ENCODE results near the gene TLR3. TPM values are rescaled to one million over a fixed set of nuclear protein-coding genes. Genes with fewer than 3 reads are reported as not detected.
A peak's percentile ranks its signal among the peaks of the same experiment; 100 is the strongest.

Gene TLR3
- total RNA-seq, 2 donors from 2014 or later, result 5.3 to 8.6 TPM

DNA sequence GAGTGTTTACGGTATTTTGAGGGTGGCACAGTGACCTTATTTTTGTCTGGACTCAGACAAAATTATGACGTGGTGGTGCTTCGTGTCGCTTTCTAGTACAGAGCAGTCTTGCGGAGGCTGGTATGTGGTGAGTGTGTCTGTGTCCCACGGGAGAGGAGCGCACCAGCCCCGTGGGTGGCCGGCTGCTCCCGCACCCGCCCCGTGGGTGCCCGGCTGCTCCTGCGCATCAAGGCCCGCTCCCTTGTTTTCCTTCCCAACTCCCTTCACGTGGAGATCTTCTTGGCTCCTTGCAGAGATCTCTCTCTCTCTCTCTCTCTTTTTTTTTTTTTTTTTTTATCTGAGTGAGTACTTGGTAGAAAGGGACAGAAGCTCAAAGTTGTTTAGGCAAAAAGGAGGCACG lies 23.3 kb downstream of the TLR3 start:
- ATAC-seq (no peak), DNase-seq (no peak)
- intact Hi-C loops (cut with DNase I), result no loop called here

DNA sequence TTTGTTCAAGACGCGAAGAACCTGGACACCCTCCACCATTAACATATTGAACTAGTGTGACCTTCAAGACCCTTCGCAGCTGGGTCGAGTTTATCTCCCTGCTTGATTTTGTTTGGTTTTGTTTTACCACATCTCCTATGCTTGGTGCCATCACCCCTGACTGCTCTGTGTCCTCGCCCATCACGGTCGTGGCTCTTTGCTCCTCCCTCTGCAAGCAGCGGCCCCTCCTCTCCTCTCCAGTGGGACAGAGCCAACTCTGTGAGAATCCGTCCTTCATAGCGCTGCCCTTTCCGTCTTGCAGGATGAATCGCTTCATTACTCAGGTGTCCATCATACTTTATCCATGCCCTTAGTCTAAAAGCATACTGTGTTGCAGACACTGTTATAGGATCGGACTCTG lies 26.4 kb downstream of the TLR3 start:
- DNase-seq (no peak), ATAC-seq (no peak)
- intact Hi-C loops (cut with DNase I), result no loop called here

DNA sequence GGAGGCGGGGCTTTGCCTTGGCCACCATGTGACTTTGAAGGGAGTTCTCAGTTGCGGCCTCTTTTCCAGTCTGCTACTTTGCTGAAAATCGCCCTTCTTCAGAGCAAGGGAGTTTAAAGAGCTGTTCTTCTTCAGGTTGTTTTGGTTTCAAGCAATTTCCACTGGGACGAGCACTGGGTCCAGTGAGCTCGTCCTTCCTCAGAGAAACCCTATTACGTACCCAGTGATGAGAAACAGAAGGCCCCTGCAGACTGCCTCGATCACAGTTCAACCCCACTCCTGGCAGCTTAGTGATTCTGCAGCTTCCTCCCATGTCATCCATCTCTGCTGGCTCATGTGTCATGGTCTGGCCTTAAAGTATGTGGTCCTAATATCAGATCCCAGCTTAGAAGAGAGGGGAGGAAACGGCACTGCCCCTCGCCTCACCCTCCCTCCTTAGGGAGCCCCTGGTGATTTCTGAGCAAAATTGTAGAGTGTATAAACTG lies 27.8 kb downstream of the TLR3 start:
- intact Hi-C loops (cut with DNase I), result no loop called here
- no peak for ATAC-seq
- no peak for DNase-seq

DNA sequence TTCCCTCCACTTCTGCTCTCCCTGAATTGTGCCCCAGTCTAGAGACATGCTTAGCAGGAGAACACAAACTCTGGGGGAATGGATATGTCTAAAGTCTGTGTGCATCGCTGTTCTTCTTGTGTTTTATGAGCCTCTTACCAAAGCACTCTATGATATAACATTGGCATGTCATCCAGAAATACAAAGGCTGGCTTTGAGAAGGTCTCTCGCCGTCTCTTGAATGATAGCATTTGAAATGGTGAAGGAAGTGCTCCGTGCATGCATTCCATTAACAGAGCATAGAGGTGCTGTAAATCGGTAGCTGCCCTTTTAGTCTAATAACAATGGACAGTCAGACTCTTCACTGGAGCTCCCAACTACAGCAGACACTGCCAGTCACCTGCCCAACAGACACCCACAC lies 28.4 kb downstream of the TLR3 start:
- no peak for ATAC-seq
- no peak for DNase-seq
- intact Hi-C loops (cut with DNase I), result no loop called here

DNA sequence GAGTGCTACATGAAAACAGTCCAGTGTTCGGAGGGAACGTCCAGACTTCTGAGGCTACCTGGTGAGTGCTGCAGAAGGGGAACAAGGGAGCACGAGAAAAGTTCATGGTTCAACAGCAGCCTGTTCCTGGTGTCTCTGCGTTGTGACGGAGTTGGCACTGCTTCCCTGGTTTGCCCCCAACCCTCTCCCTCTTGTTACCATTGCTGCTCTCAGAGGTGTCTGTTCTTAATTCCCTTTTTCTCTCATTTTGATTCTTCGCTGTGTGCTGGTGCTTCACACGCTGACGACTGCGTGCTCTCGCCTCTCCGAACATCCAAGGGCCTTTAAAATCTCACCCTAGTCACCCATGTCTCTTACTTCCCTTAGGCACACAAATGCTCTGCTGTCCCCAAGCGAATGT lies 34.0 kb downstream of the TLR3 start:
- DNase-seq, result no peak
- no peak for ATAC-seq
- intact Hi-C loops (cut with DNase I), result no loop called here

DNA sequence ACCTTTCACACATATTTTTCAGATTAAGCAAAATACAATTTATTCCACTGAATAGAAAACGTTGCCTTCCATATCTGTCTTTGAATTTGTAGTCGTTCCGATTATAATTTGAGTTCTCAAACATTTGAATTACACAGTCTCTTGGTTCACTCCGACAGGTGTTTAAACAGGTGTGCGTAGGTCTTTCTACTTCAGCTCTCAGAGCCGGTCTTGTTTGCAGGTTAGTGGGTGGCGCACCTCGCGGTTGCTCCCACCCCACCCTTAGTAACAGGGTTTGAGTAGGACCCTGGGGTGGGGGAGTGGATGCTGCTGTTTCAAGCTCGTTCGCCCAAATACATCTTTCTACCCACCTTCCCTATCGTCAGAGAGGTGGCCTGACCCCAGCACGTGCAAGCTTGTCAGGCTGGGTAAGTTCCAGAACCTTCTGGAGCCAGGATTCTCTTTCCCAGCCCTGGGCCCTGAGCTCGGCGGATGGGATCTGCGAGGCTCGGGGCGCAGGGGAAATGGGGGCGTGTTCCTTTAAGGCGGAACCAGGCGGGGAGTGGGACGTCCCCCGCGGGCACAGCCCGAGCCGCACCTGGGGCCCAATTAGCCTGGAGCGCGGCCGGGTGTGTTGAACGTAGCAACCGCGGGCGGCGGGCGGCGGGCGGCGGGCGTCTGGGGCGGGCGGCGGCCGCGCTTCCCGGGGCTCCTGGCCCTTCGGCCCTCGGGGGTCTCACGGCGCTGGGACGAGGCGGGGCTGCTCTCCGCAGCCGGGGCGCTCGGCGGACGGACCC lies 35.3 kb downstream of the TLR3 start, which contains the start of gene FAM149A:
Gene FAM149A (plus strand): TSS at position 591 of the 776 bp plus-strand sequence.
- DNase-seq (peak; percentile 30), ATAC-seq (peak; percentile 75 to 88)

DNA sequence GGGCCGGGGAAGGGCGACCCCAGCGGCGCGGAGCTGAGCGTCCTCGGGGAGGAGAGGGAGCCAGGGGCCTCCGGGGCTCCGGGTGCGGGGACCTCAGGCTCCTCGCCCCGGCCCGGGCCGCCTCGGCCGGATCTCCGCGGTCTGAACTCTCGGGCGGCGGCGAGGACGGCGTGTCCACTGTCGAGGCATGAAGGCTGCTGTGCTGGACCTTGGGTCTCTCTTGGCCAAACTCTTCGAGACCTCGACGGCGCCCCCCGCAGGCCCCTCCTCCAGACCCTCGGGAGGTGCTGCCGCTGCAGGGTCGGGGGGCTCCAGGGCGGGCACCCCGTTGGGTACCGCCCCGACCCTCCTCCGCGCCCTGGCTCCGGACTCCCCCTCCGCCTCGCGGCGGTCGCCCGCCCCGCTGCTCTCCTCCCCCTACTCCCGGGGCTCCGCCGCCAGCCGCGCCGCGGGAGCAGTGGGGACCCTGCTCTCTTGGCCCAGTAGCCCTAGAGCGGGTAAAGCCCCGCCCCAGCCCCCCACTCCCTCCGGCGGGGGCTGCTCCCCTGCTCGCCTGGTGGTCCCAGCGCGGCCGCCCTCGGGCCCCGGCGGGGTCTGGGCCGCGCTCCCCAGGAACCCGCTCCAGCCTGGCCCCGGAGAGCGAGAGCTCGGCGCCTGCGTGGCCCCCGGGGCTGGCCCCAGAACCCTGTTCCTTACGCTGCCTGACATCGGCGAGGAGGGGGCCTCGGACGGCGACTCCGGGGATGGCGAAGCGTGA lies 36.1 kb downstream of the TLR3 start:
- intact Hi-C loops (cut with DNase I), result no loop called here
- ATAC-seq (peak; percentile 61 to 75), DNase-seq (peak; percentile 24)

More for the DNA sequence above, 35.3 kb downstream of the TLR3 start, which contains the start of gene FAM149A:
- intact Hi-C loops (cut with DNase I), result no loop called here

DNA sequence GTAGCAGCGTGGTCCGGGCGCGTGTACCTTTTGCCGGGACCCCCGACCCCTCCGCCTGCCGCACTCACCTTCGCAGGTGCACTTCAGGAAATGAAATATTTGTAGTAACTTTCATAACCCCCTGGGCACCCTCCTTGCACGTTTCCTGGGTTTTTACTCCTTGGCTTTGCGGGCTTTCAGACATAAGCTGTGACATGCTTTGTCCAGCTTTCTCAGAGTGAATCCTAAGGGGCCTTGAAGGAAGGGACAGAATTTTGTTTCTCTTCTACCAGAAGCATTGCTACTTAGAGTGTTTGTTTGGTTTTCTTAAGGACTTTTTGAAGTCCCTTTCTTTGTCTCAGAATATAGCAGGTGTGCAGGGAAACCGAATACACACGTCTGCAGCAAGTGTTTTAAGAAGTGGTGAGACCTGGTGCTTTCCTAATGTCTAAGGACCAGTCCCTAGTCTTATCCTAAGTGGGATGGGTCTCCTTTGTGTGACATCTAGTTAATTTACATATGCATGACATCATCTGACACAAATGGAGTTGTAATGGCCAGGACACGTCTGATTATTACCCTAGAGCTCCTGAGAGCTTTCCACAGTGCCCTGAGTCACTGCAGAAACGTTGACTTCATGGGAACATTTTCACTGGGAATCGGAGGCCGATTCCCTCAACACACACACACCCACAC lies 36.8 kb downstream of the TLR3 start:
- DNase-seq (no peak), ATAC-seq (peak in 1 of 2 donors; percentile 26)
- intact Hi-C loops (cut with DNase I), result no loop called here

DNA sequence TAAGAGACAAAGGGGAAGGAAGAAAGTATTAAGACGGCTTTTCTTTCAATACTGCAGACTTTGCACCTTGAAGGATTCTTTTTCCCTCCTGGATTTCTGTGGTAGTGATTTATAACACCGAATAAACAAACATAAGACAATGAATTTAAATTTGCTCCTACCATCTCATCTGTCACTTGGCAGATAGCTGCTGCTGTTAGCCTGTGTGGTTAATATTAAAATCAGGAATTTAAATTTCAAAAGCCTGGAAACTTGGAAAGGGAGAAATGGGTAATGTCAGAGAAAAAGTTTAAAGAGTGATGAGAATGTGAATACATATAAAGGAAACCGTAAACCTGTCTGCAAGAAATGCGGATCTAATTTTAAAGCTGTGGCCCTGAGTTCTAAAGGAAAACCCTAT lies 39.0 kb downstream of the TLR3 start:
- intact Hi-C loops (cut with DNase I), result no loop called here
- ATAC-seq (no peak), DNase-seq (no peak)

DNA sequence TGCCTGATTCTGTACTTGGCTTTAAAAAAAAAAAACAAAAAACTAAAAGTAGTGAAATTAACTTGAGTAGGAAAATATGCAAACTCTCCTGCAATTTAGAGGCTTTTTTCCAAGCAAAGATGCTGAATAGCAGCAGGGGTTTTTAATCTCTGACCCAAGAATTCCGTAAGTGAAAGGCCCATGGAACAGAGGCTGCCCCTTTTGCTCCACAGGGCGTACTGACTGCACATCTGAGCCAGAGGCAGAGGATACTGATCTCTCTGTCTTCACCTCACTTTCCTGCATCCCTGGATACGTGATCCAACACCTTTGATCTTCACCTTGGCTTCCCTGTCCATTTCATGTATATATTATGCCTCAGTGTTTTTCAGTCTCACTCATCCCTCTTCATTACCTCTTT lies 39.4 kb downstream of the TLR3 start:
- no peak for DNase-seq
- intact Hi-C loops (cut with DNase I), result no loop called here
- no peak for ATAC-seq

DNA sequence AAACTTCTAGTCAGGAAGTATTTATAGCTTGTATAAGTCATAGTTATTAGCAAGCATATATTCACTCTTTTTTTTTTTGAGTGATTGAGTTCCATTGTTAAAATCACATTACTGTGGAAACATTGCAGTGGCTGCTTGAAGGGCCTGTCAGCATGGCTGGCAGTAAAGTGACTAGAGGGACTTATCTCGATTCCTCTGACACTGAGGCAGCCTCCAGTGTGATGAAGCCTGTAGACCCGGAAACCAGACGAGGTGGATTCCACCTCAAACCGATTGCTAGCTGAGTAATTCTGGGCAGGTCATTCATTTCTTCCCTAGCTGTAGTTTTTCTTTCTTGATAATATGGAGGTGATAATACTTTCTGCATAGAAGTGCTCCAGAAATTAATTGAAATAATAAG lies 40.3 kb downstream of the TLR3 start:
- no peak for DNase-seq
- ATAC-seq, result no peak

DNA sequence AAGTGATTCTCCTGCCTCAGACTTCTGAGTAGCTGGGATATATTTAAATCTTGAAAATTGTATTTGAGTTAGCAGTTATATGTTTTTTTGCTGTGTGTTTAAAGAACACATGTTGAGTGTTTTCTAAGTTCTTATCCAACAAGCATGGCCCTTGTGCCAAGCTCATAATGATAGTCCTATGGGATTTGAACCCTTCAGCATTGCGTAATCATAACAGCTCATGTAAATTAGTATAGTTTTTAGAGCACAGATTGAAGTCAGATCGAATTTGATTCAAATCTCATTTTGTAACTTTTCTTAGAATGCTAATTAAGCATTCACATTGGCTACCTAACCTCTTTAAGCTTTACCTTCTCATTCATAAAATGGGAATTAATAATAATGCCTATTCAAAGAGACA lies 47.7 kb downstream of the TLR3 start:
- no peak for ATAC-seq
- intact Hi-C loops (cut with DNase I), result no loop called here

More for the DNA sequence above, 40.3 kb downstream of the TLR3 start:
- intact Hi-C loops (cut with DNase I), result no loop called here

DNA sequence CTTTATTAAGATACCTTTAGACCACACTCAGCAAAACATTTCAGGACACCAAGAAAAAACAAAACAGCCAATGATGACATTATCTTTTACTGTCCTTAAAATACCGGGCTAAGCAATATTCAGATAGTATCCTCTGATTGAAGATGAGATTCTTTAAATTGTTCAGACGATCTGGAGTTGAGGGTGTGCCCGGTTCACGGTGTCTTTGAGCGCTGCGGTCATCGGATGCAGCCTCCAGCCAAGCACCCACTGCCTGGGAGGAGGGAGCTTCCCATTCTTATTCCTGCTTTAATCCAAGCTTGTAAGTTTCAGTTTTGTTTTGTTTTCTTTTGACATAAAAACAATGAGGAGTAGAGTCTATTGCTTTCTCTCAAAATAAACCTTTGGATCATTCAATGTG lies 49.6 kb downstream of the TLR3 start:
- intact Hi-C loops (cut with DNase I), result no loop called here

More for the DNA sequence above, 47.7 kb downstream of the TLR3 start:
- DNase-seq, result no peak

DNA sequence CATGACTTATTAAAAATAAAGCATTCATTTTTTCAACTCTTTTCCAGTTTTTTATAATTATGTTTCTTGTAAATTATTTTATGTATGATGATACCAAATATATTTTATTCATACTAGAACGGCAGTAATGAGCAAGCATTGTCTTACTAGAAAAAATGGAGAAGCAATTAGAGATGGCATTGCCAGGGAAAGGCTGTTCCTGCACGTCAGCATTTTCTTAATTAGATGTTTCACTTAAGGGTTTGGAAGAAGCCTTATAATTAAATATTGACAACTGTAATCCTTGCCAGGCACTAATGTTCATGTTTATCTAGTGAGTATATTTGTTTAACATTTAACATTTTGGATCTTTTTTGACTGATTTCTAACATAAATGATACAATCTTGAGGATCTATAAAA lies 52.1 kb downstream of the TLR3 start:
- ATAC-seq (no peak), DNase-seq (no peak)
- intact Hi-C loops (cut with DNase I), result no loop called here

More for the DNA sequence above, 49.6 kb downstream of the TLR3 start:
- DNase-seq (no peak), ATAC-seq (no peak)

DNA sequence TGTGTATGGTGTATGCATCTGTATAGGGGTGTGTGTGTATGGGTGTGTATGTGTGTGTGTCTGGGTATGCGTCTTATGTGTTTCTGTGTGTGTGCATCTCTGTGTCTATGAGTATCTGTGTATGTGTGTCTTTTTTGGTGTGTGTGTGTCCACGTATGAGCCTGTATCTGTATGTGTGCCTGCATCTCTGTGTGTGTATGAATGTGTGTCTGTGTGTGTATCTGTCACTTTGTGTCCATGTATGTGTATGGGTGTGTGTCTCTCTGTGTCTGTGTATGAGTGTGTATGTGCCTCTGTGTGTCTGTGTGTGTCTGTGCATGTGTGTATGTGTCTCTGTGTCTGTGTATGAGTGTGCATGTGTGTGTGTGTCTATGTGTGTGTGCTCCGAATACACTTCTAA lies 59.9 kb downstream of the TLR3 start:
- ATAC-seq, result no peak
- intact Hi-C loops (cut with DNase I), result no loop called here
- DNase-seq, result no peak

DNA sequence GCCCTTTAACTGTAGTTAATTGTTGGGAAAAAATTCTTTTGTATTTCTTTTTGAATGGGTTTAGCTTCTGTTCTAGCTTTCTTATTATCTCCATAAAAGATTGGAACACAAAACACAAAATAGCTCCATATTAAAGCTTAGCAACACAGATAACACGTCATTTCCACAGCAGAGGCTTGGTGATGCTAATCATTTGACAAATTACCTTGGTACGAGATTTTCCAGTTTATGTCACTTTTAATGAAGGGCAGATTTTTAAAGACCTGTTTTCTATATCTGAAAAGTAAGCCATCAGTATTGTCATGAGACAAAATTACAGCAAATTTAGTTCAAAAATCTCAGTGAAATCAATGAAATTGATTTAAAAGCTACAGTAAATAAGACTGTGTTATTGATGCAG lies 63.0 kb downstream of the TLR3 start:
- ATAC-seq, result no peak
- no peak for DNase-seq
- intact Hi-C loops (cut with DNase I), result loop anchor here in 1 of 2 donors (10.0 kb wide), 1 partner anchor 57 kb away; no protein-coding TSS in a partner anchor

DNA sequence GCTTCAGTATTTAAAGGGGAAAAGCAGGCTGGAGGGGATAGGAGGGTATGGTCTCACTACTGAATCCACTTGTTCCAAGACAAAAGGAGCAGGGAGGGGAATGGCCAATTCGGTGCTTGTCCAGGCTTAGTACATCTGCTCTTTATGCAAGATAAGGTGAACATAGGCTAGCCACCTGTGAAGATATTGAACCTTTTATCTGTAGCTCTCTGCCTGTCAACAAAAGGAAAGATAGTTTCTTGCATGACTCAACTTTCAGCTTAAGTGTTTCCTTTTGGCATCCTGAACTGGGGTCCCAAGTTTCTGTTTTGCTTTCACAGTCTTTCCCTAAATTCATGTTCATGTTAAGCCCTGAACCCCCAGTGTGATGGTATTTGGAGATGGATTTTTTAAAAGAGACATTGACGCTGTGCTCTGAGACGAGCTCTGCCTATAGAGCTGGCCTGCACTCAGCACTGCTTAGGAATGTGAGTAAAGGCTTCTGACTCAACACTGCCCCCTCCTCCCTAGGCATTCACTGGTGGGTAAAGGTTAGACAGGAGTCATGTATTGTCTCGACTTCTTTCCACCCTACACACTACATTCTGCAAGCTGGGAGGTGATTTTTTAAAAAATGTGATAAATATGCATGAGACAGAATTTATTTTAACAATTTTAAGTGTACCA lies 63.8 kb downstream of the TLR3 start:
- DNase-seq, result no peak
- ATAC-seq, result peak in 1 of 2 donors; percentile 73
- intact Hi-C loops (cut with DNase I), result loop anchor here in 1 of 2 donors (10.0 kb wide), 1 partner anchor 58 kb away; no protein-coding TSS in a partner anchor

DNA sequence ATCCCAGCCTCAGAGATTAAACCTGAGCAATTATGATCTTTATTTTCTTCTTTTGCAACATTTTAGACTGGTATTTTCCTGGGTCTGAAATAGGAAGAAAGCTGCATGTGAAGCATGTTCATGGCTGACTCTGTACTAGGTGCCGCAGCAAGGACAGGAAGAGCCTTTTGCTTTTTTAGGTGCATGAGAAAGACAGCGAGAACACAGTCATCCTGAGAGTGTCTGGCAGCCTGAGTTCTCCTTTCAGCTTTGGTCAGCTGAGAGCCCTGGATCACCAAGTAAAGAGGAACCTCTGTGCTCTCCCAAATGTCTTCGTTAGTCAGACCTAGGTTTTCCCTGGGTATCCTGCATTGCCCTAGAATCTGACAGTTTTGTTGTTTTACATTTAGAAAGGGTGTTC lies 65.3 kb downstream of the TLR3 start:
- DNase-seq (no peak), ATAC-seq (peak in 1 of 2 donors; percentile 46)
- intact Hi-C loops (cut with DNase I), result loop anchor here (2.0 to 10.0 kb wide), 2 partner anchors 59 kb away; no protein-coding TSS in a partner anchor

DNA sequence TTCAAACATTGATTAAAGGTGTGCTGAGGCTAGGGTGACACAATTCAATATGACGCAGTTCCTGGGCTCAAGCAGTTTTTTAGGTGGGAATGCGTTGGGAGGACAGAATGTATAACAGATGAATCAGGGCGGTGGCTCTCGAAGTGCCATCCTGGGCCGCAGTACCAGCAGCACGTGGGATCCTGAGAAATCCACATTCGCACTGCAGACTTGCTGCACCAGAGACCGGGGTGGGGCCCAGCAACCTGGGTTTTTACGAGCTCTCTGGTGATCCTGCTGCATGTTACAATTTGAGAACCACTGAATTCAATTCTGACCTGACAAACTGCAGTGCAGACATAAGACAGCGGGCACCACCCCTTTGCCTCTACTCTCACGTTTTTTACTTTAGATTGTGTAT lies 65.9 kb downstream of the TLR3 start:
- intact Hi-C loops (cut with DNase I), result loop anchor here (2.0 to 10.0 kb wide), 2 partner anchors 60 kb away; no protein-coding TSS in a partner anchor
- no peak for DNase-seq
- no peak for ATAC-seq
